GM19372 (cell line): ENCODE measurements around the gene C2orf80.
"Not testable (repeated sequence)": the region's sequence is repeated elsewhere in the genome, so short reads cannot be mapped to it uniquely, and the experiment has no call there.

Experiments
- ATAC-seq: cut with Tn5 transposase; IDR thresholded peaks from one replicate; pipeline ENCODE4 v1.9.1; 2021; ENCODE audit warnings: mild to moderate bottlenecking, low read depth, moderate library complexity; ENCODE audit not compliant: unreplicated experiment

The C2orf80 gene

GRCh38 chr2:208136716-208137094 lies 53.1 kb downstream of the C2orf80 start:
- ATAC-seq, result no peak

DNA sequence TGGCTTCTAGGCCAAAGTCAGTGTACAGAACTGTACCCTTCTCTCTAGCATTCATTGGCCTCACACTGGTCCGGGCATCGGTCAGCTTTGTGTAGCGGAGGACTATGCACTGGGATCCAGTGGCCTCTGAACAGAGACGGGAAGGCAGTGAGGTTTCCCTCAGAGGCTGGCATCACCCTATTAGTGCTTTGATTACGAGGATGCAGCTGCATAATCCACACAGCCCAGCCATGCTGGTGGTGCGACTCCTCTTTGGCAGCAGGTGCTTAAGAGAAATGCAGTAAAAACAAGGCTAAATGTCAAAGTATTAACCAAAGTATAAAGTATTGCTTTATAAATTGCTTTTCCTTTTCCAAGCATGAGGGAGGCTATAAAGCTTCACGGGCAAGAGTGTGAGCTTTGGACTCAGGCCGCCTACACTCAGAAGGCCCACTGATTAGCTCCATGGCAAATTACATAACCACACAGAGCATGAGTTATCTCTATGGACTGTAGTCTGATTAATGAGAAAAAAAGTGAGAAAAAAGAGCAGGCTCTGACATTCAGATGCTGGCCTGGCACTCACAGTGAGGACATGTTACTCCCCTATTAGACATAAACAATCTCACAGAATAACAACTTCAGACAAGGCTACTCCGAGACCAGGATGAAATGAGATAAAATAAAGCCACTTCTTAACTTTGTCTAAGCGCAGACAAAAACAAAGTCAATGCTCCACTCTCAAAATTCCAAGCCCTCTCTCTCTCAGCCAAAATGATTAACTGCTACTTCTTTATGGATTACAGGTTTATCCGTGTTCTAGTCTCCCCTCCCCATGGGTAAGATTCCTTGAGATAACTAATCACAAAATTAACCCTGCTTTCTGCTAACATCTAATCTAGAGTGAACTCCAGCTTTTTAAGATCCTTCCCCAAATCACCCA lies 53.8 kb downstream of the C2orf80 start:
- no peak for ATAC-seq

DNA sequence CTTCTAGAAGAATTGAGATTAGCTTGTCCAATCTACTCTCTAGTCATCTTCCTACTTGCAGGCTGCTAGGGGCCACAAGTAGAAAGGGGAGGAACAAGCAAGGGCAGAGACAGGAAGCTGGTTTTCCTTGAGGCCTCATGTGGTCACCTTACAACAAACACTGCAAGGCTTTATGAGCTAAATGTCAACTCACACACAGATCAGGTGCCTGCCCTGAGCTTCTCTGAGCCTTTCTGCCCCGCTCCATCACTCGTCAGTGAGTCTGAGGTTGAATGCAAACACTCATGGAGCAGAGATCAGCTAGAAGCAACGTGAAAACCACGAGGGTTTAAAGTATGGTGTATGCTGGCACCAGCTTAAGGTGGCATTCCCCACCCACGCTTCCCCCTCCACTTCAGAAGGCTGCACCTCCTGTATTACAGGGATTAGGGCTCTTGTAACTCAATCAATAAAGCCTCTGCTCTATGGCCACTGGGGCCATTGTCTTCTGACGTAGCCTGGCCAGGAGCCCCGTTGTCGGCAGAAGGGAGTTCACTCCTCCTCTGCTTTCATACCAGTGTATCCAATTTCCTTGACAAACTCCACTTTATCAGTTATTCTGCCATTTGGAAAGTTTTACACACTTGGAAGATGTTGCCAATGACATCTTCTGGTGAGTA lies 54.8 kb downstream of the C2orf80 start:
- ATAC-seq, result no peak

DNA sequence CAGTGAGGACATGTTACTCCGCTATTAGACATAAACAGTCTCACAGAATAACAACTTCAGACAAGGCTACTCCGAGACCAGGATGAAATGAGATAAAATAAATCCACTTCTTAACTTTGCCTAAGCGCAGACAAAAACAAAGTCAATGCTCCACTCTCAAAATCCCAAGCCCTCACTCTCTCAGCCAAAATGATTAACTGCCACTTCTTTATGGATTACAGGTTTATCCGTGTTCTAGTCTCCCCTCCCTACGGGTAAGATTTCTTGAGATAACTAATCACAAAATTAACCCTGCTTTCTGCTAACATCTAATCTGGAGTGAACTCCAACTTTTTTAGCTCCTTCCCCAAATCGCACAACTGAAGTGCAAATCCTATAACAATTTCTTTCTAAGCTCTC lies 59.1 kb downstream of the C2orf80 start:
- no peak for ATAC-seq

- no peak for ATAC-seq
Observed at GRCh38 chr2:208129744-208130711, 59.8 kb downstream of the C2orf80 start, which contains the start of gene CRYGC. Gene CRYGC, minus strand, starts transcription at chr2:208129828. Its CDS starts 36 bp downstream, at chr2:208129792.

DNA sequence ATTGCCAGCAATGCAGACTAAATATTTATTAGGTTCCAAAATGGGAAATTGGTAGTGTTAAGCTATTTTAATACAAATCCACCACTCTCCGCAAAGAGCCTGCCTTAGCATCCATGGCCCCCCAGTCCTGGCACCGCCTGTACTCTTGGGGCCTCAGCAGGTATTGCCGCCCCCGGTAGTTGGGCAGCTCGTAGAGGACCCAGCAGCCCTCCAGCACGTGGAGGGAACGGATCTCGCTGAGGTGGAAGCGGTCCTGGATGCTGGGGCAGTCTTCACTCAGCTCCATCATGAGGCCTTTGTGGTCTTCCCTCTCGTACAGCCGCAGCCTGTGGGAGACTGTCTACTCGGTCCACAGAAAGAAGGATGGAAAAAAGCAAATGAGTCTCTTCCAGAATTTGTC lies 61.7 kb downstream of the C2orf80 start:
- ATAC-seq, result no peak

DNA sequence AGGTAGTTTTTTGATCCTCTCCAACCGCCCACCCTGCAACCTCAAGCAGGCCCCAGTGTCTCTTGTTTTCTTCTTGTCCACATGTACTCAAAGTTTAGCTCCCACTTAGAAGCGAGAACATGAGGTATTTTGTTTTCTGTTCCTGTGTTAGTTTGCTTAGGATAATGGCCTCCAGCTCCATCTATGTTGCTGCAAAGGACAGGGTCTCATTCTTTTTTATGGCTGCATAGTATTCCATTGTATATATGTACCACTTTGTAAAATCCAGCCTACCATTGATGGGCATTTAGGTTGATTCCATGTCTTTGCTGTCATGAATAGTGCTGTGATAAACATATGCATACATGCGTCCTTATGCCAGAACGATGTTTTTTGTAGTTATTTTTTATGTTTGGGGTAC lies 62.7 kb downstream of the C2orf80 start:
- no peak for ATAC-seq

GRCh38 chr2:208125251-208125650 lies 64.6 kb downstream of the C2orf80 start:
- ATAC-seq, result no peak

- not testable (repeated sequence) for ATAC-seq
Observed at GRCh38 chr2:208124013-208124715, 65.7 kb downstream of the C2orf80 start, which contains the start of gene CRYGD. Gene CRYGD, minus strand, starts transcription at chr2:208124524. Its CDS starts 51 bp downstream, at chr2:208124473.

GRCh38 chr2:208122248-208122647 lies 67.6 kb downstream of the C2orf80 start:
- no peak for ATAC-seq

- no peak for ATAC-seq
Observed at GRCh38 chr2:208118918-208119317, 70.9 kb downstream of the C2orf80 start.

DNA sequence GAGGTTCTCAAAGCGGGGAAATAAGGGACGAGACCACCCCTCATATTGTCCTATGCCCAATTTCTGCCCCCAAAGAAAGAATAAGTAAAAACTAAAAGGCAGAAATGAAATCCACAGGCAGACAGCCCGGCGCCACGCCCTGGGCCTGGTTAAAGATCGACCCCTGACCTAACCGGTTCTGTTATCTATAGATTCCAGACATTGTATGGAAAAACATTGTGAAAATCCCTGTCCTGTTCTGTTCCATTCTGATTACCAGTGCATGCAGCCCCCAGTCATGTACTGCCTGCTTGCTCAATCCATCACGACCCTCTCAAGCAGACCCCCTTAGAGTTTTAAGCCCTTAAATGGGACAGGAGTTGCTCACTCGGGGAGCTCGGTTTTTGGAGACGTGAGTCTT lies 72.4 kb downstream of the C2orf80 start:
- ATAC-seq, result not testable (repeated sequence)
